Kidney capillary endothelial cell (primary cell): ENCODE data around the gene CEP76.

ENCODE experiments used
- DNase-seq: peaks from one replicate; pipeline ENCODE4 v3.0.0-alpha.2; 2018; ENCODE audit warnings: low spot score

Gene CEP76, protein sequence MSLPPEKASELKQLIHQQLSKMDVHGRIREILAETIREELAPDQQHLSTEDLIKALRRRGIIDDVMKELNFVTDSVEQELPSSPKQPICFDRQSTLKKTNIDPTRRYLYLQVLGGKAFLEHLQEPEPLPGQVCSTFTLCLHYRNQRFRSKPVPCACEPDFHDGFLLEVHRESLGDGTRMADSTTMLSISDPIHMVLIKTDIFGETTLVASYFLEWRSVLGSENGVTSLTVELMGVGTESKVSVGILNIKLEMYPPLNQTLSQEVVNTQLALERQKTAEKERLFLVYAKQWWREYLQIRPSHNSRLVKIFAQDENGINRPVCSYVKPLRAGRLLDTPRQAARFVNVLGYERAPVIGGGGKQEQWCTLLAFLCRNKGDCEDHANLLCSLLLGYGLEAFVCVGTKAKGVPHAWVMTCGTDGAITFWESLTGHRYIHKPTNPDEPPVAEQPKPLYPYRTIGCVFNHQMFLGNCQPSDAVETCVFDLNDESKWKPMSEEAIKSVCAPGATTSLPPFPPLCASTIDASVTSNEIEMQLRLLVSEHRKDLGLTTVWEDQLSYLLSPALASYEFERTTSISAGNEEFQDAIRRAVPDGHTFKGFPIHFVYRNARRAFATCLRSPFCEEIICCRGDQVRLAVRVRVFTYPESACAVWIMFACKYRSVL

DNA sequence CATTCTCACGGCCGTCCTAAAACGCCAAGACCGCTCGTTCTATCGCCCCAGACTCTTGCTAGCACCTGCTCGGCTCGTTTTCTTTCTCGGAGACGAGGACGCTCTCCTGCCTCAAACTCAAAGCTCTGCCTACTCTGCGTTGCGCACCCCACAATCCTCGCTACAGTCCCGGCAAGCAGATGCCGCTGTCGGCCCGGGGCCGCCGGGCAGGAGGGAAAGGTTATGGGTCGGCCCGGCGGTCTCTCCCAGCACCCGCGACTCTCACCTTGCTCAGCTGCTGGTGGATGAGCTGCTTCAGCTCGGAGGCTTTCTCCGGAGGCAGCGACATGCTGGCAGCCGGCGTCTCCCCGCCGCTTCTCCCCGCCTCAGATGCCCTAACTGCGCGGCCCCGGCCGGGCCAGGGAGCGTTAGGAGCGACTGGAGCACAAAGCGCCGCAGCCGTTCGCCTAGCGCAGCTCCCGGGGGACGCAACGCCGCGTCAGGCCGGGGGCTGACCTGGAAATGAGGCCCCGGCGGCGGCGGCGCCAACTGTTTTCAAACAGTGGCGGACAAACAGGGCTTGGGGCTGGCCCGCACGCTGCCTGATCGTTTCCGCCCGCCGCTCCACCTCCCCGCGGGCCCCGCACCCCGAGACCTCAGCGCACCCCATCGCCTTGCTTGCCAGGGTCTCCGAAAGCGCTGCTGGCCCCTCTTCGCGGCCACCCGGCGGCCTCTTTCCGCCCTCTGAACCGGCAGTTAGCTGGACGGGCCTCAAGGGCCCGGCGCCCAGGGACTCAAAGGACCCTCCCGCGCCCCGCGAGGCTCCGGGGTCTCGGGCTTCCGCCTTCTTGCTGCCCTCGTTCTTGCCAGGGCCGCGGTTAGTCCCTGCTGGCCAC is at the start of gene CEP76, which contains the start of gene PSMG2:
Gene CEP76, minus strand, starts transcription at position 503 of the 875 bp plus-strand sequence. Its CDS starts 175 bp downstream, at position 328.
Gene PSMG2, plus strand, starts transcription at position 822 of the 875 bp plus-strand sequence. CDS start 66 bp downstream, outside the sequence.
- peak; percentile 85 for DNase-seq

DNA sequence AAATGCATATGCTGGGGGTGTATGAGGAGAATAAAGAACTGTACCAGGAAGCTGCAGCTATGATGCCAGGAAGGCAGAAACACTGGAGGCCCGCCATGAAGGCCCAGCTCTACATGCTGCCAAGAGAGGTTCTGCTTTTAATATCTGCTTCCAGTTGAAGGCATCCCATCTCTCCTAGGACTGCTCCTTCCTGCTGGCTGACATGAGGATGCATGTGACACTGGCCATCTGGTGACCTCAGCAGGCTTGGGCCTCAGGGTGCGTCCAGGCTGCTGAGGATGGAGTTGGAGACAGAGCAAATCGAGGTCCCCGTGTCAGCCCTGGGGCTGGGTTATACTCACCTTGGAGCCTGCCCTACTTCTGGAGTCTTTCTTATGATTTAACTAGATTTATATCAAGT is 49.4 kb upstream of the CEP76 start:
- no peak for DNase-seq

DNA sequence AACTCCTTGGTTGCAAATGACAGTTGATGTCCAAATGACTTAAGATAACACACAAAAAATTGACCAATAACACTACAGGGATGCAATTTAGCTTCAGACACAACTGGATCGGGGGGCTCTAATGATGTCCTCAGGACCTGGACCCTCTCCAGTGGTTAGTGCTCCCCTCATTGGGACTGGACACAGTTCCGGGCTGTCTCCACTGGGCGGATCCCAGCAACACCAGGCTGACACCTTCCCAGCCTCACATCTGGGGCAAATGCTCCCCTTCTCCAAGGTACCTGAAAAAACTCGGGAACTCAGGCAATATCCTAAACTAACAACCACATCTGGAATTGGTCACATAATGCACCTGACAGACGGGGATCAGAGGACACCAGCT is 49.0 kb upstream of the CEP76 start:
- no peak for DNase-seq

DNA sequence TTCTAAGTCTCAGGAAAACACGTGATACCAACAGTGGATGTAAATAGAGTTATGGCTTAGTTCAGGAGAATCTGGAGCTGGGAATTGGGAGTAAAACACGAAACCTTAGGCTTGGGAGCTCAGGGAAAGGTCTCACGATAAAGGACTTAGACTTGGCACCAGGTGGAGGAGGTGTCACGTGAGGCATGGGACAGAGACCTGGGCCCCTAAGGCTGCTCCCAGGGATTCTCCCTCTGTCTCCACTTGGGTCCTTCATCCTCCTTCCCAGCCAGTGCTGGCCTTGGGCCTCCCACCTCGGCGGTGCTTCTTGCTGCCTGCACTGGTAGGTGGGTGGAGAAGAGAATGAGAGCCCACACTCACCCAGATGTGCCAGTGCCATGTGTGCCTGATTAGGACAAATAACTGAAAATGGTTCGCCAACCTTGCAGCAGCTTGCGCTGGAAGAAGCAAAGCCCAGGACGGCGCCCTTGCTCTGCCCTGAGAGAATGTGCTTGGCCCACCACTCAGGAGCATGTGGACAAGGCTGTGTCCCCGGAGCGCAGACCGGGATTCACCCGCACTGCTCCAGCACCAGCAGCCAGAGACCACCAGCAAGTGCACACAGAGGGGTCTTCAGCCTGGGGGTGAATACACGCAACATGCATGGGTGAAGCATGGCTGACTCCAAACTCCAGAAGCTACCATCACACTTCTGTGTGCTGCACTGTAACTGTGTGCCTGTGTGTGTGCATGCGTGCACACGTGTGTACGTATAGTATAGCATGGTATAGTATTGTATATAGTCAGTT is 48.4 kb upstream of the CEP76 start:
- DNase-seq, result no peak

DNA sequence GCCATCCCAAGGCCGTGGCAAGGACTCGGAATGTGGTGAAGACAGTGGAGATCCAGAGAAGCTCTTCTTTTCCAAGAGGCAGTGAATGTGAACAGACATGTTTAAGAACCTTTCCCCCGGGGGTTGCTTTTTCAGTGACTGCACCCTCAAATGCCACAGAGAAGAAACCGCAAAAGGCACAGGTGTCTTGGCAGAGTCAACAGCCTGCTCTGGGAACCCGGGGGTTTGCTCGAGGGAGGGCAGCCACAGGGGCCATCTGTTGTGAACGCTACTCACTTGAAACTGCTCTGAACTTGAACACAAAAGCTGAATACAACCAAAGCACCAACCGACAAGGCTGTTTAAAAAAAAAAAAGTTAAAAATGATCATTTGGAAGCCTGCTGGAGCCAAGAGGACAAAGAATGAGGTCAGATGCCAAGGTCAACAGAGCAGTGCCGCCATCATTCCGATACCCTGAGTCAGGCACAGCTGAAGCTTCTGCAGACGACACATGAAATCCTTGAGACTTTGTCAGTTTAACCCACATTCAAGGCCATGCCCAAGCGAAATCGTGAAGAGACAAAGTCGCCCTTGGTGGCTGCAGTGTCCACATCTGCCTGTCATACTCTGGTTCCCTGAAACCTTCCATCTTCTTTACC is 47.7 kb upstream of the CEP76 start:
- no peak for DNase-seq

DNA sequence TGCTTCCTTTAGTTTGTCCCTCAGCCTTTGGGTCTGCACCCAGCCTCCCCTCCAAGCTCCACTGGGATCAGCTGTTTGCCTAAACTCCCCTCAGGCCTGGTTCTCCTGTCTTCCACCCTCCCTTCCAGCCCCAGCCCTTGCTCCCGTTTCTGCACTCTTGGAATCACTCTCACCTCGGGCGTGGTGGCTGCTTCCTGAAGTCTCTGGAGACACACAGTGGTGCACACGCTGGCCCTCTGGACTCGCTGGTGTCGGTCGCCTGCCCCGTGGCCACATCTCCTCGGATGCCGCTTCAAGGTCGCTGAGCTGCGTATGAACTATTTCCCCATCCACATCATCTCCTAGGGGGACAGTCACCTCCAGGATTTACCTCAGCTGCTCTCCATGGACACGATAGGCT is 46.6 kb upstream of the CEP76 start:
- DNase-seq, result no peak

DNA sequence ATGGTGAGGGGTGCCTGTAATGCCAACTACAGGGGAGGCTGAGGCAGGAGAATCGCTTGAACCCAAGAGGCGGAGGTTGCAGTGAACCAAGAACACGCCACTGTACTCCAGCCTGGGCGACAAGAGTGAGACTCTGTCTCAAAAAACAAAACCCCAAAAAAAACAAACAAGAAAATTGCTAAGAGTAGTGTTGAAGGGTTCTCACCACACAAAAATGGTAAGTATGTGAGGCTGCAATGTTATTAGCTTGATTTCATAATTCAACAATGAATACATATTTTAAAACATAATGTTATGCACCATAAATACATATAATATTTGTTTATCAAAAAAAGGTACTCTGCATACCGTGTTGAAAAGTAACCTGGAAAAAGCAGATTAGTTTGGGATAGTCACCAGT is 46.1 kb upstream of the CEP76 start:
- DNase-seq, result no peak

DNA sequence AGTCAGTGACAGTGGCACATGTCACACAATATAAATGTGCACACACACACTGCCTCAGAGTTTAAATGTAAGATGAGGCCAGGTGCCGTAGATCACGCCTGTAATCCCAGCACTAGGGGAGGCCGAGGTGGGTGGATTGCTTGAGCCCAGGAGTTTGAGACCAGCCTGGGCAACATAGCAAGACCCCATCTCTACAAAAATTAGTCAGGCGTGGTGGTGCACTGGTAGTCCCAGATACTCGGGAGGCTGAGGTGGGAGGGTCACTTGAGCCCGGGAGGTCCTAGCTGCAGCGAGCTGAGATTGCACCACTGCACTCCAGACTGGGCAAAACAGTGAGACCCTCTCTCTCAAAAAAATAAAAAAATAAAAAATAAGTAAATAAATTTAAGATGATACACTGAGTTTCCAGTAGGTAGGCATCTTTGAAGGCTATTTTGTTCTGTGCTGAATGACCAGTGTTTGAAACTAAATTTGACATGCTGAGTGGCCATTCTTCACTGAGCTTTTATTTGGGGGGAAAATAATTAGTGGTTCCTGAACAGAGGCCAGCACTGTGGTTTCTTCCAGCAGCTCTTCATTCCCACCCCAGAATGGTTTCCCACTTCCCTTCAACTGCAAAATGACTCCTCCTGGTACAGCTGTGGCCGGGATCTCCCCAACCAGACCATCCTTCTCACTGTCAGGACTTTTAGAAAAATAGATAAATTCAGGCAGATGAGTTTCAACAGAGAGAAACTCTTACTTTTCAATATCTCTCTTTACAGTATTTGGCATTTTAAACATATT is 45.2 kb upstream of the CEP76 start:
- no peak for DNase-seq

DNA sequence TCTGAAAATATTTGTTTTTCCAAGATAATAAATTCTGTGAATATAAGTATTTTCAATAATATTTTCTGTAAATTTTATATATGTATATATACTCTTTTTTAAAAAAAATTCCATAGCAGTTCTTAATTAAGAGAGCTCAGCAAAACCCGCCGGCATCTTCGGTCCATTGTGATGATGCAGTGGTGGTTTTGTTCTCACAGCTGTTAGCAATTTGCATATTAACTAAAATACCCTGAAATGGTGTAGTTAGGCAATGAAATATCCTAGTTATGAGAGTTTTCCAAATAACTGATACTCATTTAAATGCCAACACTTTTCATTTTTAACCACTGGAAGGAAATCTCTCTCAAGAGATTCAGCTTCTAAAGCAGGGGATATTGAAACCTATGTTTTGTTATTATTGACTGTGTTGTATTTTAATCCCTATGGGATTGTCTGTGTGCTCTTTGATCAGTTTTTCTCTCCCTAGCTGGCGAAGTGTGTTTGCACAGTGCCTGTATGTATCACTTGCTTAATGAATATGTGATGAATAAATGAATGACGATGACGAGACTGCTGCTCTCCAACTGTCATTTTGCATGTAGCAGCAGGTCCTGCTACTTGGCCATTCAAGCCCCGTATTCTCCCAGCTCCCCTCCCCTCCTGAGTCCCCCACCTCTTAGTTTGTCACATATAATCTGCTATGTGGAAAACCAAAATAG is 42.7 kb upstream of the CEP76 start:
- no peak for DNase-seq

DNA sequence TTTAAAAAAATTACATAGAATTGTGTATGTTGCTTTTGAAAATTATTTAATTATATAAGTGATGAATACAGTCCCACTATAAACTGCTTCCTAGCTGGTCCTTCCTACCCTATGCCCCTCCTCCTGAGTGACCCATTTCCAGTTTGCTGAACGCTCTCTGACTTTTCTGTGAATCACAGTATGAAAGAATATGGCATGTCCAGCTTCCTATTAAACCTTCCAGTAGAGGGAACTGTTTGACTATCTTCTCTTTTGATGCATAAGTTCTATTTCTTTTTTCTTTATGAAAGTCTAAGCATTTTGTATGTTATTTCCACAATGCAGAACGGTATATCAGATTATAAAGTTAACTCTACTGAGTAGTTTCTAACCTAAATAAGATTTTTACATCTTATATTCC is 41.6 kb upstream of the CEP76 start:
- peak; percentile 88 for DNase-seq

DNA sequence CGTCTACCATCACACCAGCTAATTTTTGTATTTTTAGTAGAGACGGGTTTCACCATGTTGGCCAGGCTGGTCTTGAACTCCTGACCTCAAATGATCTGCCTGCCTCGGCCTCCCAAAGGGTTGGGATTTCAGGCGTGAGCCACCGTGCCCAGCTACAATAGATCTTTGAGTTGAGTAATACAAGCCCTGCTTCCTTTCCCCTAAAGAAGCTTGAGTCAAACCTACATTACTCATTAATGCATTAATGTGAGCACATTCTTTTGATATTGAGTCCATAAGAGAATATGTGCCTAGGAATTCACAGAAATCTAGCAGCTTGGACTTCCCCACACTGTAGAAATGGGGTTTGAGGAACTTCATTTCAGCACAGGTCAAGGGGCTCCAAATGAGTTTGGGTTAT is 39.9 kb upstream of the CEP76 start:
- peak; percentile 76 for DNase-seq

DNA sequence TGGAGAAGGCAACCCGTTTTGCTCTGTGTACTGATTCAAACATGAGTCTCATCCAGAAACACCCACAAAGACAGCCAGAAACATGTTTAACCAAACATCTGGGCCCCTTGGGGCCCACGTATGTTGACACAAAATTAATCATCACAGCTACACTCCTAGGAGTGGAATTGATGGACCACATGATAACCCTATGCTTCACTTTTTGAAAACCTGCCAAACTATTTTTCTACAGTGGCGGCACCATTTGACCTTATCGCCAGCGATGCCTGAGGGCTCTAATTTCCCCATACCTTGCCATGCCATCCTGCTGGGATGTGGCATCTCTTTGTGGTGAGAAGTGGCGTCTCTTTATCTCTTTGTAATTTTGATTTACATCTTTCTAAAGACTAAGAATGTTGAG is 38.8 kb upstream of the CEP76 start:
- no peak for DNase-seq

DNA sequence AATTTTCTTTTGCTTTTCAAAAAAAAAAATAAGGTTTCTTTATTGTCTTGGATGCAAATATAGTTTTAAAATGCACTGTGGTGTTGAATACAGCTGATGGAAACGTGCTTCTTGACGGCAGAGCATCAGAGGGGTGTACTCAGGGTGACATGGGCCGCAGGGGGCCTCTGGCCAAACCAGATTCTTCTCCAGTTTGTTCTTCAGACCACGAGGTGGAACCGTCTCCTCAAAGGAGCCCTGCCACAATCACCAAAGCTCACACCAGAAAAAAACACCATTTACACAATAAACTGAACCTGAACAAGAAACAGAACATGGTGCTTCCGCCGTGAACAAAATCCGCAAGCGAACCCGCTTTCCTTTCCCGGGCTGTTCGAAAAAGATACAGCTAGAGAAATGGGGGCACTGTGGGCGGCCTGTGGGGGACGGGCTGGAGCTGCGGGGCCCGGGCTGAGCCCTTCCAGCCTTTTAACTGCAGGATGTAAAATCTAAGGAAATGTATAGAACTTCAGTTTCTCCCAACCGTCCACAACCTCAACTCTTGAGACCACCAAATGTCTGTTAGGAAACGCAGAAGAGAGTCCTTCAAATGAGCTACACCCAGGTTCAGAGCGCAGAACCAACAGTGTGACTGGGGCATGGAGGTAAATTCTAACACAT is 34.9 kb upstream of the CEP76 start:
- DNase-seq, result no peak

DNA sequence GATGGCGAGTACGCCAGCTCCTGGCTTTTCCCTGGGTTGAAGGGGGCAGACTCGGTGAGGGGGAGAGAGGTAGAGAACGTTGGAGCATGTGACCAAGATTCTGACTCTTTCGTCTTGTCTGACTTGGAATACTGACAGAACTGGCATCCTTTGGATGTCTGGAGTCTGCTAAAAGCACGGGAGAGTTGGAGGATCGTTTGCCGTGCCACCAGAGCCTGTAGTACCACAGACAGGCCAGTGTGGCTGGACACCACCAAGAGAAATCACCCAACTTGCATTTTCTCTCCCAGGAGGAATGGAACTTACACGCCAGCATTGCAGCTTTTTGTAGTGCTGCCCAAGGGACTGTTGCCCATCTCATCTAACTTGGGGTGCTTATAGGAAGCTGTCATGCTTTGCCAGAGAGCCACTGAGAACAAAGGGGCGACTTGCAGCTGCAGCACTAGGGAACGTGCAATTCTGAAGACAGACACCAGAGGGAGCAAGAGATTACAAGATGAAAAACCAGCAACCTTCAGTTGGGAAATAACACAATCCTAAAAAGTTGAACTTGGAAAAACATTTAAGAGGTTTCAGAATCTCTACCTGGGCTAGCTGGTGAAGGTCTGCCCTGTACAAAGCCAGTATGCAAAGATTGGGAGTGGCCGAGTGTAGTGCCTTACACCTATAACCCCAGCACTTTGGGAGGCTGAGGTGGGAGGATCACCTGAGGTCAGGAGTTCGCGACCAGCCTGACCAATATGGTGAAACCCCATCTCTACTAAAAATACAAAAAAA is 24.4 kb upstream of the CEP76 start:
- DNase-seq, result peak; percentile 69

DNA sequence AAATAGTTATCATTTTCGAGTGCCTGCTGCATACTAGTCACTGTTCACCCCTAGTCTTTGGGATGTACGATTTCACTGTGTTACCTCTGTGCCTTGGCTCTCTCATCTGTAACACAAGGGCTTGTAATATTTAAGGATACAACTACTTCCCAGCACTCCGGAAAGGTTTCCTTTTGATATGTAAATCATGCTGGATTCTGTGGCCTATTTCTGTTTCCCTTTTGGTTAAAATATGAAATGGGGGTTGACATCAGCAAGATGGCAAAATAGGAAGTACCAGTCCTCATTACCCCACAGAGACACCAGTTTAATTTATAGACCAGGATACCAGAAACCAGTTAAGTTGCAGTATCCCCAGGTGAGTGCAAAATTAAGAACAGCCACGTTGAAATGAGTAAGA is 23.8 kb upstream of the CEP76 start:
- no peak for DNase-seq

DNA sequence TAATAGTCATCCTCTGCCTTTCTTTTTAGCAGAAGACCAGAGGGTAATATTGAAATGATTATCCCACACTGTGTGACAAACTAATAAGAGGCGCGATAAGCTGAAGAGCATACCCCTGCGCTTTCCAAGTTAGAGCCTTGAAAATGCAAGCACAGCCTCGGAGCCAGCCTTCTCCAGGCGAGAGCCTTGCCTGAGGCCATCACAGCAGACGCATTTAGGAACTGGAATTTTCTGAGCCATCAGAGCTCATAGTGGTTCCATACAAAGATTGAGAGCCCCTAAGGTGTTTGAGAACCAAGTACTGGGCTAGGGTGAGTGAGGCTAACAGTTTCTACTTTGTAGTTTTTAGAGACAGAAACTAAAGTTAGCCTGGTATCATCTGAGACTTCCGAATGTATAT is 20.2 kb upstream of the CEP76 start:
- DNase-seq, result no peak

DNA sequence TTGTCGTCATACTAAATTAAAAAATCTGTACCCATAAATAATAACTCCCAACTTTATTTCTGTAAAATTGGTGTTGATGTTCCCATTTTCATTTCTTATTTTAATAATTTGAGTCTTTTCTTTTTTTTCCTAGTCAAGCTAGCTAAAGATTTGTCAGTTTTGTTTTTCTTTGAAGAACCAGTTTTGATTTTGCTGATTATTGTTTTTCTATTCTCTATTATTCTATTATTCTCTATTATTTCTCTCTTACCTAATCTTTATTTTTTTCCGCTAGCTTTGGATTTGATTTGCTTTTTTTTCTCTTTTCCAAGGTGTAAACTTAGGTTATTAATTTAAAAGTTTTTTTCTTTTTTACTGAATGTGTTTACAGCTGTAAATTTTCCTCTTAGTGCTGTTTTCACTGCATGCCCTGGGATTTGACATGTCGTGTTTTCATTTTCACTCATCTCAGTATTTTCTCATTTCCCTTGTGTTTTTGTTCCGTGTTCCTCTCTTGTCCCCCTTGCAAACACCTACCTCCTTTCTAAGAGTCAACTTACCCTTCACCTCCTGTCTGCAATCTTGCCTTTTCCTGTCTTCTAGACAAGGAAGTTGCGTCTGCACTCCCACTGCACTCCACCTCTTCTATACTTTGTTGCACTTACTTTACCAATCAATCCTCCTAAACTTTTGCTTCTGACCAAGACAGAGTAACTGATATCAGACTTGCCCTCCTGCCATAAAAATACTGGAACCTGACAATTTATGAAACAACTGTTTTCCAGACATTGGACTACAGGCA is 19.2 kb upstream of the CEP76 start:
- no peak for DNase-seq

DNA sequence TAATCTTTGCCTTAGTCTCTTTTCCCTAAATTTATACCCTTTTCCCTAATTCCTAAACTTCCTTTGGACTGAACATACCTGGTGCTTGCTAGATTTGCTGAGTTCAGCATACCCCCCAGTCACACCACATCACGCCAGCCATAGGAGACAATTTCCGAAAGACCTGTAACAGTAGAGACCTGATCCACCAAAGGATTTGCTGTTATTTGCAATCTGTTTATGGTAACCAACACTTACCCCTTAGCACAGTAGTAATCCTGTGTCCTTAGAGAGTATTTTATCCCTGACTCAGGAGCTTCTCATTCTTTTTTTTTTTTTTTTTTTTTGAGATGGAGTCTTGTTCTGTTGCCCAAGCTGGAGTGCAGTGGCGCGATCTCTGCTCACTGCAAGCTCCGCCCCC is 8.9 kb upstream of the CEP76 start:
- no peak for DNase-seq
